Gastrocnemius medialis (tissue), 4 donors: ENCODE measurements around the gene MINPP1. TPM values are rescaled to one million over a fixed set of nuclear protein-coding genes. Genes with fewer than 3 reads are reported as not detected.

ENCODE experiments used
- ATAC-seq, 2 donors: fragments of 150-250 bp; one replicate each; pipeline ENCODE4 v1.9.1; 2016
- DNase-seq, 2 donors: peaks; one replicate each; pipeline ENCODE4 v3.0.0-alpha.2; 2019
- H3K27ac ChIP-seq, 4 donors: fragments of 200-600 bp; sonication (generic); 1 replicate in 1 of 4; 2 replicates in 3 of 4; pipeline ENCODE4 v1.5.1; 2016 to 2018; ENCODE audit warnings: mild to moderate bottlenecking in 2 of 4, moderate library complexity in 1 of 4
- H3K27me3 ChIP-seq, 3 donors: fragments of 200-600 bp; sonication (generic) in 2 of 3; 1 replicate in 1 of 3; 2 replicates in 2 of 3; pipeline versions ENCODE4 v1.5.1 to v1.6.0; 2016 to 2019; ENCODE audit warnings: mild to moderate bottlenecking in 1 of 3, moderate library complexity in 1 of 3
- H3K36me3 ChIP-seq, 2 donors: fragments of 200-600 bp; sonication (generic) in 1 of 2; one replicate each; pipeline ENCODE4 v1.5.1; 2017 to 2018
- H3K4me1 ChIP-seq, 2 donors: fragments of 200-600 bp; sonication (generic) in 1 of 2; one replicate each; pipeline ENCODE4 v1.5.1; 2016 to 2017; ENCODE audit warnings: mild to moderate bottlenecking in 2 of 2
- H3K4me3 ChIP-seq, 4 donors: fragments of 200-600 bp; sonication (generic) in 3 of 4; 1 replicate in 1 of 4; 2 replicates in 3 of 4; pipeline ENCODE4 v1.5.1; 2016 to 2019; ENCODE audit warnings: mild to moderate bottlenecking in 2 of 4
- H3K9me3 ChIP-seq, 3 donors: fragments of 200-600 bp; sonication (generic) in 2 of 3; 1 replicate in 1 of 3; 2 replicates in 2 of 3; pipeline ENCODE4 v1.5.1; 2016 to 2019
- POLR2A ChIP-seq, 2 donors: fragments of 450-650 bp; IDR thresholded peaks; one replicate each; pipeline ENCODE4 v1.6.1; 2017; ENCODE audit warnings: antibody characterized with exemption in 2 of 2, mild to moderate bottlenecking in 2 of 2, moderate library complexity in 2 of 2
- in situ Hi-C, 4 donors: fragments of 200-750 bp; cut with MboI; loops; one replicate each; pipeline versions ENCODE4 v1.15.0 to v1.8.0; 2017; ENCODE audit warnings: low sequenced_read_pairs in 4 of 4
- intact Hi-C: fragments of 100-400 bp; cut with DNase I; formaldehyde crosslinking; loops from one replicate; pipeline ENCODE4 v1.15.1; 2023; ENCODE audit warnings: low total_unique reads
- total RNA-seq, 4 donors: library from RNA; depleted of rRNA; stranded (reverse); fragments of >200 nt; gene quantifications; one replicate each; pipeline versions ENCODE4 v1.1.0 to v1.2.3, GENCODE V29; 2016
- TF ChIP-seq, protein P1 (sequence below), 5 experiments: fragments of 450-650 bp in 3 of 5; fragments of 200-600 bp in 2 of 5; sonication (generic) in 2 of 5; IDR thresholded peaks in 4 of 5; conservative IDR thresholded peaks in 1 of 5; 1 replicate in 4 of 5; 2 replicates in 1 of 5; pipeline ENCODE4 v1.5.1; 2016 to 2019; ENCODE audit warnings: antibody characterized with exemption in 5 of 5, mild to moderate bottlenecking in 3 of 5, moderate library complexity in 3 of 5

Gene MINPP1
- total RNA-seq, 4 donors from 2014 or later: 6.9 to 7.1 (median 7.0) TPM

DNA sequence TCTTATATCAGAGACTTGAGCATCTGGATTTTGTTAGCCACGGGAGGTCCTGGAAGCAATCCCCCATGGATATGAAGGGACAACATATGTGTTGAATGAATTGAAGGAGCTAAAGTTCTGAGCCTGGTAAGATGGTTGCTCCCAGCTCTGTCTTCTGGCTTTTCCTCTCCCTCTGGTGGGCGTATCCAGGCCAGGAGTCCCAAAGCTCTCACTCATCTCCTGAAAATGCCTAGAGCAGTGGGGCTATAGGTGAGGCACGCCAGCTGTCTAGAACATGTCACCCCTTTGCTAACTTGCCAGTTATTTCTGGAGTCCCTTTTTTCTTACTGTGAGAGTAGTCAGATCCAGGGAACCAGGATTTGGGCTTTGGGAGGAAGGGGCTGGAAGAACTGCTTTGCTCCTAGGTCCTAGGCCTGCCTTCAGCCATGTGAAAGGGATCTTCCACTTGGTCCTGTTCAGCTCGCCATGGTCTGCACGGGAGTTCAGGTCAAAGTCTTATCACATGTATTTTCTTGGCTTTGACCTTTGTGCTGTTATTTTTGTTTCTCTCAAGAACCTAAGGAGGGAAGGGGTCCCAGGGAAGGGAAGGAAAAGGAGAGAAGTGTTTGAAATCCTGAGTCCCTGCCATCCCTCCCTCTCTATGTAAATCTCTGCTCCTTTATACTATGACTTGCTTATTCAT, 73.6 kb downstream of the MINPP1 start:
- in situ Hi-C loops (no loop called here), intact Hi-C loops (no loop called here)

DNA sequence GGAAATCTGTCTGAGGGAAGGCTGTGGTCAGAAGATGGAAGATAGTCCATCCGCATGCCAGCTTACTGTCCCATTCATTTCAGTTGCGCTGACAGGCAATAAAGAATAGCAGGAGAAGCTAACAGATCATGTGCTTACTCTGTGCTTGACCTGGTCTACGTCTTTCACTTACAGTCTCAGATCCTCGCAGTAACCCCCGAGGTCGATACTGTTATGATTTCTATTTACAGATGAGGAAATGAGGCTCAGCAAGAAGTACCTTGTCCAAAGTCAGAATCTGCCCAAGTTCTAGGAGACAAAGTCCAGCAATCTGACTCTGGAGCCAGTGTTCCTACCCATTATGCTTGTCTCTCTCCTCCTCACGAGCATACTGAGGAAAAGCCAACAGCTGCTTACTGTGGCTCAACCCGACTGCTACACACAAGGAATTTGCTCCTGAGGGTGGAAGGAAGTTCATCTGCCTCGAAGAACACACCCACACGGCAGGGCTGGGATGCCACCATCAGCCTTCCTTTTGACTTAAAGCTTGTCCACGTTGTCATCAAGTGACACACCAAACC, 74.2 kb downstream of the MINPP1 start:
- H3K9me3 ChIP-seq: no peaks in the 10 kb centered on the region
- H3K36me3 ChIP-seq: no peaks in the 10 kb centered on the region
- H3K27me3 ChIP-seq: no peaks in the 10 kb centered on the region
- DNase-seq (no peak), ATAC-seq (no peak)
- H3K4me1 ChIP-seq: peaks cover 0 to 3% of the 10 kb centered on the region in 2 donors
- H3K4me3 ChIP-seq: no peak overlapping the region
- no peak overlapping the region for H3K27ac ChIP-seq
- in situ Hi-C loops (no loop called here), intact Hi-C loops (no loop called here)
- no peak for TF ChIP-seq POLR2A (IDR thresholded peaks at IDR 0.05)
- TF ChIP-seq, protein P1, sequence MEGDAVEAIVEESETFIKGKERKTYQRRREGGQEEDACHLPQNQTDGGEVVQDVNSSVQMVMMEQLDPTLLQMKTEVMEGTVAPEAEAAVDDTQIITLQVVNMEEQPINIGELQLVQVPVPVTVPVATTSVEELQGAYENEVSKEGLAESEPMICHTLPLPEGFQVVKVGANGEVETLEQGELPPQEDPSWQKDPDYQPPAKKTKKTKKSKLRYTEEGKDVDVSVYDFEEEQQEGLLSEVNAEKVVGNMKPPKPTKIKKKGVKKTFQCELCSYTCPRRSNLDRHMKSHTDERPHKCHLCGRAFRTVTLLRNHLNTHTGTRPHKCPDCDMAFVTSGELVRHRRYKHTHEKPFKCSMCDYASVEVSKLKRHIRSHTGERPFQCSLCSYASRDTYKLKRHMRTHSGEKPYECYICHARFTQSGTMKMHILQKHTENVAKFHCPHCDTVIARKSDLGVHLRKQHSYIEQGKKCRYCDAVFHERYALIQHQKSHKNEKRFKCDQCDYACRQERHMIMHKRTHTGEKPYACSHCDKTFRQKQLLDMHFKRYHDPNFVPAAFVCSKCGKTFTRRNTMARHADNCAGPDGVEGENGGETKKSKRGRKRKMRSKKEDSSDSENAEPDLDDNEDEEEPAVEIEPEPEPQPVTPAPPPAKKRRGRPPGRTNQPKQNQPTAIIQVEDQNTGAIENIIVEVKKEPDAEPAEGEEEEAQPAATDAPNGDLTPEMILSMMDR (IDR thresholded peaks at IDR 0.05 in 4 of 5, conservative IDR thresholded peaks at IDR 0.05 in 1 of 5): no peak

More for the DNA sequence above, 73.6 kb downstream of the MINPP1 start:
- Histone ChIP-seq H3K27ac (no peak overlapping the region), H3K4me3 (no peak overlapping the region), H3K9me3 (no peaks in the 10 kb centered on the region), H3K27me3 (no peaks in the 10 kb centered on the region), H3K4me1 (peaks cover 0 to 3% of the 10 kb centered on the region in 2 donors), H3K36me3 (no peaks in the 10 kb centered on the region)
- ATAC-seq: no peak
- TF ChIP-seq, protein P1 (IDR thresholded peaks at IDR 0.05 in 4 of 5, conservative IDR thresholded peaks at IDR 0.05 in 1 of 5): no peak
- no peak for TF ChIP-seq POLR2A (IDR thresholded peaks at IDR 0.05)
- no peak for DNase-seq

DNA sequence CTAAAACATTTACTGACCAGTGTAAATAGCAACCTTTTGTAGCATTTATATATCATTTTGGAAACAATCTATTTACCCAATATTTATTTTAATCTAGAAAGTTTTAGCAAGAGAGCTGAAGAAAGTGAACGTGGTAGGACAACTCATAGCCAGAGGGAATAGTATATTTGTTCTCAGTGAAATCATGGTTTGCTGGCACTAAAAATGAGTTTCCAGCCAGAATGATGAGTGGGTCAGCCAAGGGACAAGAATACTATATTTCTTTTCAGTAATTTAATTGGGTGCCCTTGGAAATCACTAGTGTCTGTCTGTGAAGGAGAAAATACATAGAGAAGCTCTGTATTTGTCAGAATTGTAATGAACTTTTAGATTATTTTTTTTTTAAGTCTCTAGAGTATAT, 74.9 kb downstream of the MINPP1 start:
- no peak overlapping the region for H3K4me3 ChIP-seq

DNA sequence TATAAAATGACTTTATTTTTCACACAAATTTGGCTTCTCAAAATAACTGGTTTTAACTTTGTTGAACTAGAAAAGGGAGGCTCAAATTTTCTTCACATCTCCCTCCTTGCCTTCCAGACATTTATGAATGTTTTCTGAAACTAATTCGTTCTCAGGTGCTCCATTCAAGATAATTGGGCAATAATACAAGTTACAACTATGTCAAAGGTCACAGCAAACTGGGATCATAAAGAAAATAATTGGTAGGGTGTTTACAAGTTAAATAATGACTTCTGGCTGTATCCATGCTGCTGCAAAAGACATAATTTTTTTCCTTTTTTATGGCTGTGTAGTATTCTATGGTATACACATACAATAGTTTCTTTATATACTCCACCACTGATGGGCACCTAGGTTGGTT, 75.3 kb downstream of the MINPP1 start:
- DNase-seq (no peak), ATAC-seq (no peak)
- H3K36me3 ChIP-seq: no peaks in the 10 kb centered on the region
- in situ Hi-C loops (no loop called here), intact Hi-C loops (no loop called here)
- no peak overlapping the region for H3K27ac ChIP-seq
- H3K9me3 ChIP-seq: no peaks in the 10 kb centered on the region
- no peak overlapping the region for H3K4me3 ChIP-seq
- TF ChIP-seq POLR2A (IDR thresholded peaks at IDR 0.05): no peak
- TF ChIP-seq, protein P1 (IDR thresholded peaks at IDR 0.05 in 4 of 5, conservative IDR thresholded peaks at IDR 0.05 in 1 of 5): no peak
- peaks cover 0 to 3% of the 10 kb centered on the region in 2 donors for H3K4me1 ChIP-seq
- H3K27me3 ChIP-seq: no peaks in the 10 kb centered on the region

More for the DNA sequence above, 74.9 kb downstream of the MINPP1 start:
- no peak for TF ChIP-seq POLR2A (IDR thresholded peaks at IDR 0.05)
- TF ChIP-seq, protein P1 (IDR thresholded peaks at IDR 0.05 in 4 of 5, conservative IDR thresholded peaks at IDR 0.05 in 1 of 5): no peak
- DNase-seq: no peak
- H3K27ac ChIP-seq: no peak overlapping the region
- H3K4me1 ChIP-seq: peaks cover 0 to 3% of the 10 kb centered on the region in 2 donors
- no peaks in the 10 kb centered on the region for H3K9me3 ChIP-seq
- ATAC-seq: no peak
- in situ Hi-C loops: no loop called here
- no peaks in the 10 kb centered on the region for H3K36me3 ChIP-seq
- no peaks in the 10 kb centered on the region for H3K27me3 ChIP-seq
- intact Hi-C loops: no loop called here
